Panc1 (cell line): ENCODE data around the gene MAPT. TPM values are rescaled to one million over a fixed set of nuclear protein-coding genes. Genes with fewer than 3 reads are reported as not detected.

Source experiments
- ATAC-seq: fragments of 200-7000 bp; cut with Tn5 transposase; 2 replicates; pipeline ENCODE4 v1.9.1; 2020; ENCODE audit warnings: mild to moderate bottlenecking, moderate library complexity
- BruUV-seq: library from RNA; stranded (reverse); fragments of 400-500 nt; replicated peaks from 2 replicates; lab custom pipeline; 2021; lab: Mats Ljungman, UMichigan
- CTCF ChIA-PET: fragments of 300-600 bp; sonication (Branson Sonifier 250); formaldehyde crosslinking; loops from one replicate; lab custom pipeline; 2022; ENCODE audit warnings: antibody characterized with exemption; lab: Charles Lee
- POLR2A ChIA-PET: fragments of 300-600 bp; sonication (Branson Sonifier 250); formaldehyde crosslinking; loops from one replicate; lab custom pipeline; 2022; ENCODE audit warnings: antibody characterized with exemption; lab: Charles Lee
- DNase-seq: peaks from one replicate; pipeline ENCODE4 v3.0.0-alpha.2; 2010; ENCODE audit warnings: low read depth, low spot score
- H3K27ac ChIP-seq: 2 replicates; pipeline ENCODE4 v1.5.1; 2011; ENCODE audit warnings: mild to moderate bottlenecking, low read length, inconsistent platforms
- H3K27me3 ChIP-seq: fragments of 200-500 bp; sonication (Bioruptor generic); 2 replicates; pipeline ENCODE4 v1.6.0; 2014; ENCODE audit warnings: low read length, inconsistent platforms; ENCODE audit not compliant: control insufficient read depth, insufficient read depth
- H3K36me3 ChIP-seq: fragments of 200-500 bp; sonication (Bioruptor generic); 2 replicates; pipeline ENCODE4 v1.5.1; 2014; ENCODE audit warnings: inconsistent platforms, mild to moderate bottlenecking, low read length, moderate library complexity; ENCODE audit not compliant: control insufficient read depth, insufficient read depth
- H3K4me1 ChIP-seq: 2 replicates; pipeline ENCODE4 v1.5.1; 2011; ENCODE audit warnings: inconsistent platforms, mild to moderate bottlenecking, low read length, moderate library complexity; ENCODE audit not compliant: control insufficient read depth, insufficient read depth
- H3K4me3 ChIP-seq, 2 experiments: 2 replicates each; pipeline ENCODE4 v1.5.1; 2011 to 2012; ENCODE audit warnings: low read depth in 2 of 2, low read length in 2 of 2, mild to moderate bottlenecking in 2 of 2, inconsistent platforms in 1 of 2, moderate library complexity in 1 of 2
- H3K9me3 ChIP-seq: fragments of 200-500 bp; sonication (Bioruptor generic); 2 replicates; pipeline ENCODE4 v1.5.1; 2014; ENCODE audit warnings: low read depth, mild to moderate bottlenecking, inconsistent platforms, low read length, moderate library complexity; ENCODE audit not compliant: control insufficient read depth, insufficient read depth
- POLR2AphosphoS5 ChIP-seq: IDR thresholded peaks from 2 replicates; pipeline ENCODE4 v1.6.1; 2012; ENCODE audit warnings: mild to moderate bottlenecking, low read depth, low read length, moderate library complexity
- REST ChIP-seq, 2 experiments: IDR thresholded peaks; 2 replicates each; pipeline ENCODE4 v1.6.1; 2011 to 2012; ENCODE audit warnings: low read depth in 2 of 2, control low read depth in 1 of 2, low read length in 1 of 2, mild to moderate bottlenecking in 1 of 2, moderate library complexity in 1 of 2; ENCODE audit not compliant: insufficient read depth in 1 of 2
- SIN3A ChIP-seq: IDR thresholded peaks from 2 replicates; pipeline ENCODE4 v1.6.1; 2012; ENCODE audit warnings: low read depth, mild to moderate bottlenecking, low read length, moderate library complexity, borderline replicate concordance; ENCODE audit not compliant: insufficient read depth
- TCF7L2 ChIP-seq: IDR thresholded peaks from 2 replicates; pipeline ENCODE4 v1.6.1; 2011; ENCODE audit warnings: mild to moderate bottlenecking, low read depth, low read length, inconsistent platforms
- in situ Hi-C: cut with HindIII; loops from 2 replicates; pipeline ENCODE4 v1.10.0; 2016; ENCODE audit warnings: low sequenced_read_pairs, low pct_unique_long_range_greater_than_20kb
- intact Hi-C: fragments of 100-400 bp; cut with micrococcal nuclease; formaldehyde crosslinking; loops from one replicate; pipeline ENCODE4 v1.10.0; 2022; ENCODE audit not compliant: unreplicated experiment
- total RNA-seq: library from RNA; stranded (reverse); gene quantifications from one replicate; pipeline ENCODE4 v1.2.1, GENCODE V29; 2021; ENCODE audit not compliant: unreplicated experiment
- TF ChIP-seq, protein P1 (sequence below): fragments of 450-650 bp; IDR thresholded peaks from 2 replicates; pipeline ENCODE4 v1.5.1; 2017; ENCODE audit warnings: mild to moderate bottlenecking

Gene MAPT
- total RNA-seq, 1 experiment from 2014 or later = 0.59 TPM

GRCh38 chr17:46008591-46008990 is 114.2 kb downstream of the MAPT start:
- POLR2A ChIA-PET = no interaction called here
- ATAC-seq (no peak), DNase-seq (no peak)
- Histone ChIP-seq H3K36me3 (no peaks in the 10 kb centered on the region), H3K4me1 (no peaks in the 10 kb centered on the region), H3K9me3 (no peaks in the 10 kb centered on the region), H3K27ac (no peak overlapping the region), H3K27me3 (no peaks in the 10 kb centered on the region), H3K4me3 (no peak overlapping the region)
- TF ChIP-seq SIN3A (no peak), TCF7L2 (no peak), POLR2AphosphoS5 (no peak), REST (IDR thresholded peaks at IDR 0.05; ENCODE audit: insufficient read depth in 1 of 2, low read depth in 2 of 2, low read length in 1 of 2) (no peak)
- TF ChIP-seq, protein P1, sequence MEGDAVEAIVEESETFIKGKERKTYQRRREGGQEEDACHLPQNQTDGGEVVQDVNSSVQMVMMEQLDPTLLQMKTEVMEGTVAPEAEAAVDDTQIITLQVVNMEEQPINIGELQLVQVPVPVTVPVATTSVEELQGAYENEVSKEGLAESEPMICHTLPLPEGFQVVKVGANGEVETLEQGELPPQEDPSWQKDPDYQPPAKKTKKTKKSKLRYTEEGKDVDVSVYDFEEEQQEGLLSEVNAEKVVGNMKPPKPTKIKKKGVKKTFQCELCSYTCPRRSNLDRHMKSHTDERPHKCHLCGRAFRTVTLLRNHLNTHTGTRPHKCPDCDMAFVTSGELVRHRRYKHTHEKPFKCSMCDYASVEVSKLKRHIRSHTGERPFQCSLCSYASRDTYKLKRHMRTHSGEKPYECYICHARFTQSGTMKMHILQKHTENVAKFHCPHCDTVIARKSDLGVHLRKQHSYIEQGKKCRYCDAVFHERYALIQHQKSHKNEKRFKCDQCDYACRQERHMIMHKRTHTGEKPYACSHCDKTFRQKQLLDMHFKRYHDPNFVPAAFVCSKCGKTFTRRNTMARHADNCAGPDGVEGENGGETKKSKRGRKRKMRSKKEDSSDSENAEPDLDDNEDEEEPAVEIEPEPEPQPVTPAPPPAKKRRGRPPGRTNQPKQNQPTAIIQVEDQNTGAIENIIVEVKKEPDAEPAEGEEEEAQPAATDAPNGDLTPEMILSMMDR = no peak
- intact Hi-C loops = no loop called here
- in situ Hi-C loops = no loop called here
- no TSS peak for BruUV-seq
- CTCF ChIA-PET = no interaction called here

DNA sequence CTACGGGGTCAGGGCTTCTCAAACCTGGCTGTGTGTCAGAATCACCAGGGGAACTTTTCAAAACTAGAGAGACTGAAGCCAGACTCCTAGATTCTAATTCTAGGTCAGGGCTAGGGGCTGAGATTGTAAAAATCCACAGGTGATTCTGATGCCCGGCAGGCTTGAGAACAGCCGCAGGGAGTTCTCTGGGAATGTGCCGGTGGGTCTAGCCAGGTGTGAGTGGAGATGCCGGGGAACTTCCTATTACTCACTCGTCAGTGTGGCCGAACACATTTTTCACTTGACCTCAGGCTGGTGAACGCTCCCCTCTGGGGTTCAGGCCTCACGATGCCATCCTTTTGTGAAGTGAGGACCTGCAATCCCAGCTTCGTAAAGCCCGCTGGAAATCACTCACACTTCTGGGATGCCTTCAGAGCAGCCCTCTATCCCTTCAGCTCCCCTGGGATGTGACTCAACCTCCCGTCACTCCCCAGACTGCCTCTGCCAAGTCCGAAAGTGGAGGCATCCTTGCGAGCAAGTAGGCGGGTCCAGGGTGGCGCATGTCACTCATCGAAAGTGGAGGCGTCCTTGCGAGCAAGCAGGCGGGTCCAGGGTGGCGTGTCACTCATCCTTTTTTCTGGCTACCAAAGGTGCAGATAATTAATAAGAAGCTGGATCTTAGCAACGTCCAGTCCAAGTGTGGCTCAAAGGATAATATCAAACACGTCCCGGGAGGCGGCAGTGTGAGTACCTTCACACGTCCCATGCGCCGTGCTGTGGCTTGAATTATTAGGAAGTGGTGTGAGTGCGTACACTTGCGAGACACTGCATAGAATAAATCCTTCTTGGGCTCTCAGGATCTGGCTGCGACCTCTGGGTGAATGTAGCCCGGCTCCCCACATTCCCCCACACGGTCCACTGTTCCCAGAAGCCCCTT is 115.6 kb downstream of the MAPT start:
- no peaks in the 10 kb centered on the region for H3K36me3 ChIP-seq
- TF ChIP-seq, protein P1 = no peak
- TF ChIP-seq POLR2AphosphoS5 (no peak), REST (IDR thresholded peaks at IDR 0.05; ENCODE audit: insufficient read depth in 1 of 2, low read depth in 2 of 2, low read length in 1 of 2) (no peak), TCF7L2 (no peak), SIN3A (no peak)
- no peak for DNase-seq
- H3K9me3 ChIP-seq = no peaks in the 10 kb centered on the region
- BruUV-seq = no TSS peak
- in situ Hi-C loops (no loop called here), intact Hi-C loops (no loop called here)
- H3K27ac ChIP-seq = no peak overlapping the region
- H3K27me3 ChIP-seq = no peaks in the 10 kb centered on the region
- CTCF ChIA-PET = no interaction called here
- H3K4me3 ChIP-seq = no peak overlapping the region
- ATAC-seq = peak; percentile 40; the same call in 1 of the 2 replicates
- no peaks in the 10 kb centered on the region for H3K4me1 ChIP-seq
- POLR2A ChIA-PET = no interaction called here
